Panc1 (cell line): ENCODE data around the gene SH2B2.

Experiments
- CTCF ChIP-seq: fragments of 450-650 bp; IDR thresholded peaks from 2 replicates; pipeline ENCODE4 v1.5.1; 2017; ENCODE audit warnings: mild to moderate bottlenecking
- POLR2AphosphoS5 ChIP-seq: IDR thresholded peaks from 2 replicates; pipeline ENCODE4 v1.6.1; 2012; ENCODE audit warnings: mild to moderate bottlenecking, low read depth, low read length, moderate library complexity
- REST ChIP-seq, 2 experiments: IDR thresholded peaks; 2 replicates each; pipeline ENCODE4 v1.6.1; 2011 to 2012; ENCODE audit warnings: low read depth in 2 of 2, control low read depth in 1 of 2, low read length in 1 of 2, mild to moderate bottlenecking in 1 of 2, moderate library complexity in 1 of 2; ENCODE audit not compliant: insufficient read depth in 1 of 2

- TF ChIP-seq CTCF (no peak), REST (IDR thresholded peaks at IDR 0.05; ENCODE audit: insufficient read depth in 1 of 2, low read depth in 2 of 2, low read length in 1 of 2) (no peak), POLR2AphosphoS5 (no peak)
Observed at GRCh38 chr7:102304668-102305067, 18.0 kb downstream of the SH2B2 start.
